ENCODE results near the gene CFLAR. TPM values are rescaled to one million over a fixed set of nuclear protein-coding genes. Genes with fewer than 3 reads are reported as not detected.

CFLAR gene
- polyA plus RNA-seq, 1 of the 3 experiments (the other 2 are of a cell fraction), result 23.7 TPM

- no peaks in the 10 kb centered on the region for H3K9me3 ChIP-seq
- ChIA-PET CTCF (interaction anchor here (1.9 kb wide), 1 partner anchor 11 kb away, joined by 5 read pairs; no protein-coding TSS in a partner anchor), POLR2A (no interaction called here)
- DNase-seq, result no peak
- TF ChIP-seq POLR2AphosphoS5 (IDR thresholded peaks at IDR 0.05; ENCODE audit: low read depth, low read length) (no peak), RCOR1 (IDR thresholded peaks at IDR 0.05; ENCODE audit: low read length) (no peak), CTCF (IDR thresholded peaks at IDR 0.05) (no peak), USF2 (IDR thresholded peaks at IDR 0.05; ENCODE audit: borderline replicate concordance, low read depth, low read length) (no peak), SIN3A (IDR thresholded peaks at IDR 0.05; ENCODE audit: borderline replicate concordance, low read depth, low read length) (no peak), FOXJ3 (CRISPR knock-in tag; IDR thresholded peaks at IDR 0.05) (no peak), MEF2A (IDR thresholded peaks at IDR 0.05; ENCODE audit: borderline replicate concordance, low read depth) (no peak), GATA2 (CRISPR knock-in tag; IDR thresholded peaks at IDR 0.05) (no peak), SMC3 (IDR thresholded peaks at IDR 0.05; ENCODE audit: low read depth, low read length) (no peak), ELF1 (IDR thresholded peaks at IDR 0.05) (no peak), TAF1 (IDR thresholded peaks at IDR 0.05; ENCODE audit: borderline replicate concordance, low read depth, low read length) (no peak), EP300 (IDR thresholded peaks at IDR 0.05; ENCODE audit: borderline replicate concordance in 1 of 2, low read depth in 1 of 2, low read length in 1 of 2) (no peak), MXI1 (IDR thresholded peaks at IDR 0.05; ENCODE audit: low read depth, low read length) (no peak), JUND (IDR thresholded peaks at IDR 0.05) (no peak), RFX5 (IDR thresholded peaks at IDR 0.05; ENCODE audit: low read length) (no peak), REST (IDR thresholded peaks at IDR 0.05; ENCODE audit: low read depth, low read length) (no peak), GABPA (IDR thresholded peaks at IDR 0.05; ENCODE audit: low read depth) (no peak)
- TF ChIP-seq, protein P1, sequence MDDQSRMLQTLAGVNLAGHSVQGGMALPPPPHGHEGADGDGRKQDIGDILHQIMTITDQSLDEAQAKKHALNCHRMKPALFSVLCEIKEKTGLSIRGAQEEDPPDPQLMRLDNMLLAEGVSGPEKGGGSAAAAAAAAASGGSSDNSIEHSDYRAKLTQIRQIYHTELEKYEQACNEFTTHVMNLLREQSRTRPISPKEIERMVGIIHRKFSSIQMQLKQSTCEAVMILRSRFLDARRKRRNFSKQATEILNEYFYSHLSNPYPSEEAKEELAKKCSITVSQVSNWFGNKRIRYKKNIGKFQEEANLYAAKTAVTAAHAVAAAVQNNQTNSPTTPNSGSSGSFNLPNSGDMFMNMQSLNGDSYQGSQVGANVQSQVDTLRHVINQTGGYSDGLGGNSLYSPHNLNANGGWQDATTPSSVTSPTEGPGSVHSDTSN (IDR thresholded peaks at IDR 0.05), result no peak
- H3K4me3 ChIP-seq (ENCODE audit: low read depth in 2 of 2, low read length in 1 of 2), result no peak overlapping the region; a peak in 1 of 4 replicates
- no peak overlapping the region for H3K27ac ChIP-seq (ENCODE audit: low read depth in 2 of 2, low read length in 1 of 2)
- no peaks in the 10 kb centered on the region for H3K36me3 ChIP-seq (replicated peaks in 1 of 2; ENCODE audit: control insufficient read depth in 1 of 2, insufficient read depth in 2 of 2, low read length in 1 of 2)
- no peaks in the 10 kb centered on the region for H3K27me3 ChIP-seq (ENCODE audit: insufficient read depth)
- WGBS (ENCODE audit: low lambda C conversion rate), result 88% methylated on average over 4 of the region's 4 CpGs
- H3K9ac ChIP-seq, result no peak overlapping the region
- no peaks in the 10 kb centered on the region for H3K79me2 ChIP-seq (ENCODE audit: insufficient read depth)
- H4K20me1 ChIP-seq (ENCODE audit: insufficient read depth), result no peaks in the 10 kb centered on the region
- no peak overlapping the region; the same call in 1 of the 2 replicates for H2AFZ ChIP-seq (ENCODE audit: low read depth)
- no peak overlapping the region for H3K4me2 ChIP-seq
- H3K4me1 ChIP-seq (ENCODE audit: control insufficient read depth in 1 of 2, insufficient read depth in 2 of 2, low read depth in 1 of 2, low read length in 1 of 2), result no peaks in the 10 kb centered on the region; a peak in 1 of 4 replicates
- H3K9me2 ChIP-seq, result no peaks in the 10 kb centered on the region
- H3F3A ChIP-seq (replicated peaks; ENCODE audit: insufficient read depth), result no peaks in the 10 kb centered on the region
Observed at GRCh38 chr2:201188449-201188848, 72.5 kb downstream of the CFLAR start.

Measured in SK-N-SH (cell line).